ENCODE data around the gene ZMYND8.

DNA sequence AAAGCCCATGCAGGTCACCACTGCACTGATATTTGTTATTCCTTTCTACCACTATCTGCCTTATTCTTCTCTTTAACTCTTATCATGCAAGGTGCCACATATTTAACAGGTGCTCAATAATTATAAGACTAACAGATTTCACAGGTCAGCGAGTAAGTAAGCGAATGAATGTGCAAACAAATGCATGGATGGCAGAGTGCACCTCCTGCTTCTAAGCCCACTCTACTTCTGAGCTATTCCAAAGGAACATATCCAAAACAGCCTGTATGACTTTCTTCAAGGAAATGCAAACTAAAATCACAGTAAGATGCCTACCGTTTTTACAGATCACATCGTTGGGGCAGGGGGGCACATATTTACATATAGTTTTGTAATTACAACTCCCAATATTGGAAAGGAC is 71.3 kb downstream of the ZMYND8 start:
- TF ChIP-seq SP1 (IDR thresholded peaks at IDR 0.05) (no peak), FOXK2 (IDR thresholded peaks at IDR 0.05) (no peak), FOXA1 (IDR thresholded peaks at IDR 0.05) (no peak), SUZ12 (IDR thresholded peaks at IDR 0.05) (no peak), FOXM1 (IDR thresholded peaks at IDR 0.05; ENCODE audit: borderline replicate concordance) (no peak), BHLHE40 (IDR thresholded peaks at IDR 0.05; ENCODE audit: borderline replicate concordance) (no peak), L3MBTL2 (conservative IDR thresholded peaks at IDR 0.05) (no peak), NFRKB (IDR thresholded peaks at IDR 0.05) (no peak), ELF4 (IDR thresholded peaks at IDR 0.05) (no peak), TARDBP (IDR thresholded peaks at IDR 0.05) (no peak), ARNT (IDR thresholded peaks at IDR 0.05) (no peak), CTBP1 (IDR thresholded peaks at IDR 0.05; ENCODE audit: borderline replicate concordance) (no peak), HDGF (IDR thresholded peaks at IDR 0.05; ENCODE audit: borderline replicate concordance) (no peak)
- TF ChIP-seq, protein P1, sequence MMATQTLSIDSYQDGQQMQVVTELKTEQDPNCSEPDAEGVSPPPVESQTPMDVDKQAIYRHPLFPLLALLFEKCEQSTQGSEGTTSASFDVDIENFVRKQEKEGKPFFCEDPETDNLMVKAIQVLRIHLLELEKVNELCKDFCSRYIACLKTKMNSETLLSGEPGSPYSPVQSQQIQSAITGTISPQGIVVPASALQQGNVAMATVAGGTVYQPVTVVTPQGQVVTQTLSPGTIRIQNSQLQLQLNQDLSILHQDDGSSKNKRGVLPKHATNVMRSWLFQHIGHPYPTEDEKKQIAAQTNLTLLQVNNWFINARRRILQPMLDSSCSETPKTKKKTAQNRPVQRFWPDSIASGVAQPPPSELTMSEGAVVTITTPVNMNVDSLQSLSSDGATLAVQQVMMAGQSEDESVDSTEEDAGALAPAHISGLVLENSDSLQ (IDR thresholded peaks at IDR 0.05): no peak
